Mucosa of descending colon (tissue), 3 donors: Measurements from ENCODE around the gene AR. TPM values are rescaled to one million over a fixed set of nuclear protein-coding genes. Genes with fewer than 3 reads are reported as not detected.

Experiments used
- ATAC-seq: fragments of 200-7000 bp; cut with Tn5 transposase; one replicate; pipeline ENCODE4 v1.9.1; 2020; ENCODE audit warnings: mild to moderate bottlenecking, moderate library complexity
- DNase-seq, 3 donors: peaks; one replicate each; pipeline ENCODE4 v3.0.0-alpha.2; 2020
- H3K36me3 ChIP-seq: fragments of 200-600 bp; one replicate; pipeline ENCODE4 v1.8.0; 2021; ENCODE audit warnings: low read depth, mild to moderate bottlenecking
- H3K4me1 ChIP-seq: fragments of 200-600 bp; one replicate; pipeline ENCODE4 v1.8.0; 2021; ENCODE audit warnings: low read depth, mild to moderate bottlenecking
- H3K4me3 ChIP-seq: fragments of 200-600 bp; one replicate; pipeline ENCODE4 v1.8.0; 2021; ENCODE audit warnings: mild to moderate bottlenecking
- H3K9me3 ChIP-seq: fragments of 200-600 bp; one replicate; pipeline ENCODE4 v1.8.0; 2021; ENCODE audit warnings: mild to moderate bottlenecking
- intact Hi-C, 2 donors: fragments of 100-400 bp; cut with DNase I in 1 of 2; cut with micrococcal nuclease in 1 of 2; formaldehyde crosslinking; loops; one replicate each; pipeline versions ENCODE4 v1.11.0 to v1.11.1; 2022; cut with DNase I, micrococcal nuclease
- total RNA-seq, 3 donors: library from RNA; stranded (reverse); fragmentation: NEBNext Ultra II Directional in 2 of 3; extraction: Animal tissue kit (Norgen Biotek cat#: 25700) in 2 of 3; gene quantifications; one replicate each; pipeline versions ENCODE4 v1.2.1 to v1.2.4, GENCODE V29; 2021 to 2023
- TF ChIP-seq, protein P1 (sequence below): fragments of 200-600 bp; IDR thresholded peaks from one replicate; pipeline ENCODE4 v1.8.0; 2022; ENCODE audit warnings: antibody characterized with exemption, mild to moderate bottlenecking
- donor health status: DM: no; HTN: no; CAD: no; lungs with moderate emphysema.
- donor health status: DM: no; HTN: no; CAD: no.
- donor health status: DM: no; HTN: yes; CAD: no.

AR gene
- total RNA-seq, 3 donors from 2014 or later: 0.49 to 4.6 (median 1.2) TPM

DNA sequence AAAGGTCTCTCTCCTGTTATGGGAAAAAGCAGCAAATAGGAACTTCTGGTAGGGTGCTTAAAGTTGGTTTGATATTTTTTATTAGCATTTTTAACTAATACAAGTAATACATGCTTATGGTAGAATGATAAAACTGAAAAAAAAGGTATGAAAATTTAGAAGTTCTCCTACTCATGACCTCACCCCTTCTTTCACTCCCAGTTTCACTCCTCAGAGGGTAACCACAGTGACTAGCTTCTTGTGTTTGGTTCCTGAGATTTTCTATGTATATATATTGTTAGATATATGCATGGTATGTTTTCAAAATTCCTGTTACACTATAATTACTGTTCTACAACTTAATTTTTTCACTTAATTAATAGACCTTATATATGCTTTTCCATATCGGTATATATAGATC lies 66.5 kb downstream of the AR start:
- no peaks in the 10 kb centered on the region for H3K36me3 ChIP-seq
- intact Hi-C loops: no loop called here
- ATAC-seq (no peak), DNase-seq (no peak)
- H3K4me1 ChIP-seq: no peaks in the 10 kb centered on the region
- H3K4me3 ChIP-seq: no peak overlapping the region
- H3K9me3 ChIP-seq: no peaks in the 10 kb centered on the region
- TF ChIP-seq, protein P1, sequence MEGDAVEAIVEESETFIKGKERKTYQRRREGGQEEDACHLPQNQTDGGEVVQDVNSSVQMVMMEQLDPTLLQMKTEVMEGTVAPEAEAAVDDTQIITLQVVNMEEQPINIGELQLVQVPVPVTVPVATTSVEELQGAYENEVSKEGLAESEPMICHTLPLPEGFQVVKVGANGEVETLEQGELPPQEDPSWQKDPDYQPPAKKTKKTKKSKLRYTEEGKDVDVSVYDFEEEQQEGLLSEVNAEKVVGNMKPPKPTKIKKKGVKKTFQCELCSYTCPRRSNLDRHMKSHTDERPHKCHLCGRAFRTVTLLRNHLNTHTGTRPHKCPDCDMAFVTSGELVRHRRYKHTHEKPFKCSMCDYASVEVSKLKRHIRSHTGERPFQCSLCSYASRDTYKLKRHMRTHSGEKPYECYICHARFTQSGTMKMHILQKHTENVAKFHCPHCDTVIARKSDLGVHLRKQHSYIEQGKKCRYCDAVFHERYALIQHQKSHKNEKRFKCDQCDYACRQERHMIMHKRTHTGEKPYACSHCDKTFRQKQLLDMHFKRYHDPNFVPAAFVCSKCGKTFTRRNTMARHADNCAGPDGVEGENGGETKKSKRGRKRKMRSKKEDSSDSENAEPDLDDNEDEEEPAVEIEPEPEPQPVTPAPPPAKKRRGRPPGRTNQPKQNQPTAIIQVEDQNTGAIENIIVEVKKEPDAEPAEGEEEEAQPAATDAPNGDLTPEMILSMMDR: no peak

DNA sequence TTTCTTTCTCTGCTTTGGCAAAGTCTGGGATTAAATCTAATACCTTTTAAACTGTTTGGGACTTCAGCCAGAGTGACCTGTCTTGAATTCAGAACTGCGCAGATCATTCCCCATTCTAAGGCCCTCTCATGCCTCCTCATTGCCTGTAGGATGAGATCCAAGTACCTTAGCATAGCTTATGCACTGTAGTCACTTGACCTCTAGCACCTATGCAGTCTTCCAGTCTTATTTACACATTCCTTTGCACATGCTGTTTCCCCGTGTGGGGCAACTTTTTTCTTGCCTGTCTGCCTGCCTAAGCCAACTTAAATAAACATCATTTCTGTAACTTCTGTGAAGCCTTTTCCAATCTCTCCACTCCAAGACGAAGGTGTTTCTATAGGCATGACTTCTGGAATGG lies 68.4 kb downstream of the AR start:
- intact Hi-C loops: no loop called here
- no peak overlapping the region for H3K4me3 ChIP-seq
- no peaks in the 10 kb centered on the region for H3K9me3 ChIP-seq
- no peaks in the 10 kb centered on the region for H3K4me1 ChIP-seq
- ATAC-seq (no peak), DNase-seq (no peak)
- no peaks in the 10 kb centered on the region for H3K36me3 ChIP-seq
- TF ChIP-seq, protein P1: no peak

DNA sequence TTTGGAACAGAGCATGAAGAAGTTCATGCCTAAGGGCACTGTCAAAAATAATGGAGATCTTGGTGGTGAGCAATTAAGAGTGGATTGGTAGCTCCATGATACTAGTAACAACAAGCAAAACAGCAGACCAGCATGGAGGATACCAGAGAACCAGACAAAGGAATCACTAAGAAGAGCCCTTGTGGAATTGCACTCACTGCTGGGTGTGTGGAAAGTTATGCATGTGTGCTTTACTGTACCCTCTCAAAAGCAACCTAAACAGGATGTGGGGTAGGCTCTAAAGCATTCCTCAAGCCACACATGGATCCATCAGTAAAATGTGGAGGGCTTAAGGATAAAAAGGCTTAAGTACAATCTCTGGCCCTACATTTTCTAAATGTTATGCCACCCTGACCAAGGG lies 69.5 kb downstream of the AR start:
- H3K9me3 ChIP-seq: no peaks in the 10 kb centered on the region
- no peak overlapping the region for H3K4me3 ChIP-seq
- no peaks in the 10 kb centered on the region for H3K4me1 ChIP-seq
- TF ChIP-seq, protein P1: no peak
- ATAC-seq (no peak), DNase-seq (no peak)
- no peaks in the 10 kb centered on the region for H3K36me3 ChIP-seq
- intact Hi-C loops: no loop called here

DNA sequence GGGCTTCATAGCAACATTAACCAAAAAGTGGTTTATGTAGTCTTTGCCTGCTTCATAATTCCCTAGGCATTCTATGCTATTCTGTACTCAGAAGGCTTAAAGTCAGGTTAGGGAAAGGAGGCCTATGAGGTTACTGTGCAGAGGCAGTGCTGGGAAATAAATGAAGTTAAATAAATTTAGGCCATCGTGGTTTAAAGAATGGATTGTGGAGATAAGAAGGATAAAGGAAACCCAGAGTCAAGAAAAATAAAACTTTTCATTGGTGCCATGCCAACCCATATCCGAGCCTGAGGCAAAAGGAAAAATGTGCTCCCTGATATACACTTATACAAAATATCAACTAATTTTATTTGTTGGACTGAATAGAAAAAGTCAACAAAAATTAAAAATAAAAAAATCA lies 70.2 kb downstream of the AR start:
- Histone ChIP-seq H3K9me3 (no peaks in the 10 kb centered on the region), H3K36me3 (no peaks in the 10 kb centered on the region), H3K4me1 (no peaks in the 10 kb centered on the region), H3K4me3 (no peak overlapping the region)
- ATAC-seq (no peak), DNase-seq (no peak)
- intact Hi-C loops: no loop called here
- TF ChIP-seq, protein P1: no peak

DNA sequence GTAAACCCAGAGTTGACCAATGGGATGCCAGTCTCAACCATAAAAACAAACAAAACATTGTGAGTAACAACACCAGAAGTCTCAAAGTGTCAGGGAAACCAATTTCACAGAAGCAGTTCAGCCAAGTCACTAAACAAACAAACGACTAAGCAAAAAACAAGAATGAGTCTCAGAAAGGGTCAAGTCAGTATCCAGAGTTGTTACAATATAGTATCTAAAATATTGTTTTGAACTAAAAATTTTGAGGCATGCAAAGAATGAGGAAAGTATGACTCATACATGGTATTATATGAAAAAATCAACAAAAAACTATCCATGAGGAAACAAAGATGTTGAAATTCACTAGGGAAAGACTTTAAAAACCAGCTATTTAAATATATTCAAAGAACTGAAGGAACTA lies 70.6 kb downstream of the AR start:
- Histone ChIP-seq H3K4me3 (no peak overlapping the region), H3K9me3 (no peaks in the 10 kb centered on the region), H3K36me3 (no peaks in the 10 kb centered on the region), H3K4me1 (no peaks in the 10 kb centered on the region)
- DNase-seq: no peak
- TF ChIP-seq, protein P1: no peak
- ATAC-seq: no peak
- intact Hi-C loops: no loop called here

DNA sequence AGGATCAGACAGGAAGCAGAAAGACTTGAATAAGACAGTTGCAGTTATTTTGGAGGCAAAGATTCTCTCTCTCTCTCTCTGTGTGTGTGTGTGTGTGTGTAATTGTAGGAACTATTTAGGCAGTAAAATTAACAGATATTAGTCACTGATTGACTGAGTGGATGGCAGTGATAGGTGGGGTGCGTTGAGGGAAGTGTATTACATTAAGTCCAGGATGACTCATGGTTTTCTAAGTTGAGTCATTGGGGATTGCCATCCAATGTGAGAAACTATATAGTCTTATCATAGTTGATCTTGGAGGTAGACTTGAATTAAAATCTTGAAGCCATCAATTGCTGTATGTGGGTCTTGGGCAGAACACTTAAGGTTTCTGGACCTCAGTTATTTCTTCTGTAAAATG lies 75.4 kb downstream of the AR start:
- DNase-seq: no peak
- no peak for ATAC-seq
- no peaks in the 10 kb centered on the region for H3K36me3 ChIP-seq
- TF ChIP-seq, protein P1: no peak
- H3K9me3 ChIP-seq: no peaks in the 10 kb centered on the region
- no peak overlapping the region for H3K4me3 ChIP-seq
- no peaks in the 10 kb centered on the region for H3K4me1 ChIP-seq
- intact Hi-C loops: no loop called here
